Adipocyte (in vitro differentiated cells): ENCODE results near the gene B3GNT5.

Experiments used
- DNase-seq: peaks from one replicate; pipeline ENCODE4 v3.0.0-alpha.2; 2015; ENCODE audit warnings: low read depth
- H3K27me3 ChIP-seq: replicated peaks from 2 replicates; pipeline ENCODE4 v1.7.0; 2013; ENCODE audit warnings: mild to moderate bottlenecking, low read length, moderate library complexity; ENCODE audit not compliant: control insufficient read depth, insufficient read depth
- H3K36me3 ChIP-seq: 2 replicates; pipeline ENCODE4 v1.7.0; 2013; ENCODE audit warnings: low read length, mild to moderate bottlenecking, moderate library complexity; ENCODE audit not compliant: control insufficient read depth, insufficient read depth, severe bottlenecking
- H3K4me1 ChIP-seq: 2 replicates; pipeline ENCODE4 v1.7.0; 2013; ENCODE audit warnings: mild to moderate bottlenecking, low read length, moderate library complexity; ENCODE audit not compliant: control insufficient read depth, insufficient read depth
- H3K4me3 ChIP-seq: 2 replicates; pipeline ENCODE4 v1.7.0; 2013; ENCODE audit warnings: mild to moderate bottlenecking, low read length, moderate library complexity
- H3K9ac ChIP-seq: 2 replicates; pipeline ENCODE4 v1.7.0; 2013; ENCODE audit warnings: mild to moderate bottlenecking, low read length, moderate library complexity
- H3K9me3 ChIP-seq: 2 replicates; pipeline ENCODE4 v1.7.0; 2013; ENCODE audit warnings: mild to moderate bottlenecking, low read length, moderate library complexity; ENCODE audit not compliant: control insufficient read depth

The B3GNT5 gene, protein sequence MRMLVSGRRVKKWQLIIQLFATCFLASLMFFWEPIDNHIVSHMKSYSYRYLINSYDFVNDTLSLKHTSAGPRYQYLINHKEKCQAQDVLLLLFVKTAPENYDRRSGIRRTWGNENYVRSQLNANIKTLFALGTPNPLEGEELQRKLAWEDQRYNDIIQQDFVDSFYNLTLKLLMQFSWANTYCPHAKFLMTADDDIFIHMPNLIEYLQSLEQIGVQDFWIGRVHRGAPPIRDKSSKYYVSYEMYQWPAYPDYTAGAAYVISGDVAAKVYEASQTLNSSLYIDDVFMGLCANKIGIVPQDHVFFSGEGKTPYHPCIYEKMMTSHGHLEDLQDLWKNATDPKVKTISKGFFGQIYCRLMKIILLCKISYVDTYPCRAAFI

DNA sequence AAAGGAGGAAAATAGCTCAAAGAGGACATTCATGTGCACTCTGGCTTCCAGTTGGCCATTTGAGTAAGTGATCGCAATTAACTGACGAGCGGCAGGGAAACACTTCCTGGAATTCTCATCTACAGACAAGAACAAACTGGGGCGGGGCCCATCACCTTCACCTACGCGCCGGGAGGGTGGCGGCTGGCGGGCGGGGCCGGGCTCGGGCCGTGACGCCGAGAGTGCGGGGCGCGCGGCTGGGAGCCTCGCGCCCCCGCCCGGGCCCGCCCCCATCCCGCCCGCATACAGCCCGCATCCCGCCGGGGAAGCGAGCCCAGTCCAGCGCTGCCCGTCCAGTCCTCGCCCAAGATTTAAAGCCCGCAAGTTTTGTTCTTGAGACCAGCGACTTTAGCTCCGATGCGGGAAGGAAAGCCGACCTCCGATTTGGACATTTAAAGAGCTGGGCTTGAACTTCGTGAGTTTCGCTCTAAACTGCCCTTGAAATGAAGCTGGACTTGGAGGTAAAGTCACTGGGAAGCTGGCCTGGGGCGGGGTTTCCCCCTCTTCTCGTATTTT is at the start of gene B3GNT5:
TSS of gene B3GNT5 (plus strand) at position 281 of the 555 bp plus-strand sequence. CDS start 16,546 bp downstream, outside the sequence.
- no peaks in the 10 kb centered on the region for H3K36me3 ChIP-seq
- peak within 1 kb of the TSS; percentile 94 for H3K4me3 ChIP-seq
- H3K4me1 ChIP-seq: peaks cover 3% of the 10 kb centered on the region
- H3K9me3 ChIP-seq: no peaks in the 10 kb centered on the region
- DNase-seq: peak; percentile 62
- H3K27me3 ChIP-seq: peaks cover 4% of the 10 kb centered on the region
- peak within 1 kb of the TSS; percentile 87 for H3K9ac ChIP-seq

DNA sequence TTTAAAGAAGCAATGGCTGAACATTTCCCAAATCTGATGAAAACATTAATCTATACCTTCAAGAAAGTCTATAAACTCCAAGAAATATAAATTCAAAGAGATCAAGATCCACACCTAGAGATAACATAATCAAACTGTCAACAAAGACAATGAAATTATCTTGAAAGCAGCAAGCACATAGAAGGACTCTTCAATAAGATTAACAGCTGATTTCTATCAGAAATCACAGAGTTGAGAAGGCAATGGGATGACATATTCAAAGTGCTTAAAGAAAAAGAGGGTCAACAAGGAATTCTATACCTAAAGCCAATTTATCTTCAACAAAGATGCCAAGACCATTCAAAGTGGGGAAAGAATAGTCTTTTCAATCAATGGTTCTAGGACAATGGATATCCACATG is 49.4 kb upstream of the B3GNT5 start:
- peaks cover 14% of the 10 kb centered on the region for H3K9me3 ChIP-seq
- no peaks in the 10 kb centered on the region for H3K4me1 ChIP-seq
- H3K27me3 ChIP-seq: peaks cover 8% of the 10 kb centered on the region
- DNase-seq: no peak
- no peaks in the 10 kb centered on the region for H3K36me3 ChIP-seq
- no peak overlapping the region for H3K9ac ChIP-seq
- no peak overlapping the region for H3K4me3 ChIP-seq

DNA sequence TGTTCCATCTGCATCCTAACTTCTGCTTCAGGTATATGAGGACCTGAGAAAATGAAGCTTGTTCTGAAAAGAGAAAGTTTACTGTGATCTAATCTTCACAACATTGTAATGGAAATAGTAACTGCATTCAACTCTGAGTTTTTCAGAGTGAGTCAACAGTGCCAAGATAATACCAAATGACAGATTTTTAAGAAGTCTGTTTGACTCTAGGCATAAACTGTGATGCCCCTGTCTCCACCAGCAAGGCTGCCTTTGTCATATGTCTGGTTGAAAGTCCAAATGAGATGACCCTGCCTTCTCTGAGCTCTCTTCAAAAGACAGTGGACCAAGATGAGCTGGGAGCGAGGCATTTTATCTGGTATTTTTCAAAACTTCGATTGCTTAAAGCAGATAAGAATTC is 44.8 kb upstream of the B3GNT5 start:
- Histone ChIP-seq H3K36me3 (no peaks in the 10 kb centered on the region), H3K4me1 (no peaks in the 10 kb centered on the region), H3K9me3 (peaks cover 10% of the 10 kb centered on the region), H3K4me3 (no peak overlapping the region), H3K27me3 (peaks cover 18% of the 10 kb centered on the region), H3K9ac (no peak overlapping the region)
- no peak for DNase-seq

DNA sequence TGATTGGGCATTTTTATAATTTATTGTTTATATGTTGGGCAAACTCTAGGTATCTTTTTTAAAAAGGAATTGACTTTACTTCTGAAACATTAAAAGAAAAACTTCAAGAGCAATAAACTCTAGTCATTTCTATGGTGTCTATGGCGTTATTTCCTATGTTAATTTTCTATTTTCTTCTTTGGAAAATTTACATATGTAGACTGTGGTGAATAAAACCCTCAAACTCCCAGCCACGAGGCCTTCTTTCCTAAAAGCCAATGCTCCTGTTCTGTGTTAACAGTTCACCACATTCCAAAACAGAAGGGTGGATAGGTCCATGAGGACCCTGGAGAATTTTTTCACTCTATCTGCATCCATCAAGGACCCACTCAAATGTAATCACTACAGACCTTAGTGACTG is 44.3 kb upstream of the B3GNT5 start:
- H3K9ac ChIP-seq: no peak overlapping the region
- no peak overlapping the region for H3K4me3 ChIP-seq
- H3K27me3 ChIP-seq: peaks cover 18% of the 10 kb centered on the region
- DNase-seq: no peak
- H3K4me1 ChIP-seq: no peaks in the 10 kb centered on the region
- H3K36me3 ChIP-seq: no peaks in the 10 kb centered on the region
- H3K9me3 ChIP-seq: peaks cover 5% of the 10 kb centered on the region

DNA sequence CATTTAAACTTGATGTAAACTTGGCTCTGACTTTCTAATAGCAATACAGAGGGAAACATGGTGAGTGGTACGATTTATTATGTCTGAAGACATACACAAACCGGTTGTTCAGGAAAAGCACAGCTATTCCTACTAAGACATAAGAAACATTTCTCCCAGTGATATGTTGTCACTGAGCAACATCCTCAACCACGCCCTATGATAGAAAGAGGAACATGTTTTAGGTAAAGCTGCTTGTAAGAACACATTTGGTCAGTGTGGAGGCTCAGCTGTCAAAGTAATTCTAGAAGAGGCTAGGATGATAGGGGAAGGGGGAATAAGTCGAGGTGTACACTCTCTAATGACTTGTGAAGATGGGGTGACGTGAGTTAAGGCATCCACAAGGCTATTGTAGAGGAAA is 42.7 kb upstream of the B3GNT5 start:
- Histone ChIP-seq H3K4me1 (no peaks in the 10 kb centered on the region), H3K9me3 (no peaks in the 10 kb centered on the region), H3K36me3 (no peaks in the 10 kb centered on the region), H3K27me3 (peaks cover 18% of the 10 kb centered on the region), H3K4me3 (no peak overlapping the region), H3K9ac (no peak overlapping the region)
- DNase-seq: no peak

DNA sequence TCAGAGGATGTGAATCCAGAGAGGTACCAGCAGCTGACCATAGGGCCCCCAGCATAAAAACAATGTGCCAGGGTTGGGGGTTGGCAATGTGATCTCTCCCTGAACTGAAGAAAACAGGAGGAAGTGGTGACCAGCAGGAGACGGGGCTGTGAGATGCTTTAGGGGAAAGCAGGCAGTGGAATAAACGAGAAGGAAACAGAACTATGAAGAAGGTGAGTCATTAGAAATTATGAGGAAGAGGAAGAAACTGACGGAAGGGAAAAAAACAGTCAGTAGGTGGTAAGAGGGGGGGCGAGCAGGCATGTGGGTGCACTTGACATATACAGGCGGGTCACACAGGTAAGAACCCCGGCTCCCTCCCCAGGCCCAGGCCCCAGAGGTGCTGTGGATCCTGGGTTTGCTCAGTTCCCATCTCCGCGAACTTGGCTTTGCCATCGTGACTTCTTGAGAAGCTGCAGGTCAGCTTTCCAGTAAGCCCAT is 42.2 kb upstream of the B3GNT5 start:
- Histone ChIP-seq H3K36me3 (no peaks in the 10 kb centered on the region), H3K9me3 (no peaks in the 10 kb centered on the region), H3K27me3 (peaks cover 17% of the 10 kb centered on the region), H3K9ac (no peak overlapping the region), H3K4me3 (no peak overlapping the region), H3K4me1 (no peaks in the 10 kb centered on the region)
- DNase-seq: no peak

DNA sequence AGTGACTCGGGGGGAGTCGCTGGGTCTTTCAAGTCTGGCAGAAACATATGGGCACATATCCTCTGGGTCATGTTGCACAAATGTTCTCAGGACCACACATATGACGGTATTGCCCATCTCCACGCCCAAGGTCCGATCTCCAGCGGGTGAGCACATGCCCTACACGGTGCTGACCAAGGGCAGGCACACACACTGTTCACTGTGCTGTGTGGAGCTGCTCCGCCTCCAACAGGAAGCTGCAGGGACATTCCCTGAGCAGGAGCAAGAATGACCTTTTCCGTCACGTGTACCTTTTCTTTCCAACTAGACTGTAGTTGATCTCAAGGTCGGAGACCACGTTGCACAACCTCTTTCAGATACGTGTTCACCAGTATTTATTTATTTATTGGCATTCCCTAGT is 41.7 kb upstream of the B3GNT5 start:
- DNase-seq: no peak
- H3K27me3 ChIP-seq: peaks cover 13% of the 10 kb centered on the region

DNA sequence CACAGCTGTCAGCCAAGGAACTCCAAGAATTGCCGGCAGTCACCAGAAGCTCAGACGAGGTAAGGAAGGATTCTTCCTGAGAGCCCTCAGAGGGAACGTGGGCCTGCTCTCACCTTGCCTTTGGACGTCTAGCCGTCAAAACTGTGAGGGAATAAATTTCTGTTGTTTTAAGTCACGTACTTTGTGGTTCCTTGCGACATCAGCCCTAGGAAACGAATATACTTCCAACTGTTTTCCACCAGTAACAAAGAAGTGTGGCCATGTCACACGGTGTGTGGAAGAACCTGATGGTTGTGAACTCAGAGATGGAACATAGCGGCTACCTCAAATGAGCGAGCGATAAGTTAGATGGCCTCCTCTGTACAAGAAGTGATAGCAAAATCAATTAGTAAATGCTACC is 41.0 kb upstream of the B3GNT5 start:
- Histone ChIP-seq H3K4me3 (no peak overlapping the region), H3K36me3 (no peaks in the 10 kb centered on the region), H3K4me1 (no peaks in the 10 kb centered on the region), H3K9me3 (no peaks in the 10 kb centered on the region), H3K9ac (no peak overlapping the region), H3K27me3 (peaks cover 13% of the 10 kb centered on the region)
- DNase-seq: no peak

More for the DNA sequence above, 41.7 kb upstream of the B3GNT5 start:
- no peaks in the 10 kb centered on the region for H3K9me3 ChIP-seq
- H3K9ac ChIP-seq: no peak overlapping the region
- H3K4me1 ChIP-seq: no peaks in the 10 kb centered on the region
- no peaks in the 10 kb centered on the region for H3K36me3 ChIP-seq
- no peak overlapping the region for H3K4me3 ChIP-seq

DNA sequence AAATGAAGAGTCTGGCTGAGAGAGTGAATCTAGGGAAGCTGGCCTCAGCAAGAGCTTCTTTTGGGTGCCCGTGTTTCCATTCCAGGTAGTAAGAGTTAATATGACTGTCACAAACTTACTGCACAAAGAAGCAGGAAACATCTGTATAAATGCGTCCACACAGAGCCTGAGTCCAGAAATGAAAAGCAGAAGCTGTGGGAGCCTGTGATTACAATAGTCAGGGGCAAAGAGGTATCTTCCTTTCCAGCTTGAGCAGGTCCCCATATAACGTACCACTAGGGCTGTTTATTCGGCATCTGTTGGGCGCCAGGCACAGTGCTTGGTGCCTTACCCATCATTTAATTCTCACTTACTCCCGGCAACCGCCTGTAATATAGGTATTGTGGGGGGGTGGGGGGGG is 40.5 kb upstream of the B3GNT5 start:
- DNase-seq: no peak

DNA sequence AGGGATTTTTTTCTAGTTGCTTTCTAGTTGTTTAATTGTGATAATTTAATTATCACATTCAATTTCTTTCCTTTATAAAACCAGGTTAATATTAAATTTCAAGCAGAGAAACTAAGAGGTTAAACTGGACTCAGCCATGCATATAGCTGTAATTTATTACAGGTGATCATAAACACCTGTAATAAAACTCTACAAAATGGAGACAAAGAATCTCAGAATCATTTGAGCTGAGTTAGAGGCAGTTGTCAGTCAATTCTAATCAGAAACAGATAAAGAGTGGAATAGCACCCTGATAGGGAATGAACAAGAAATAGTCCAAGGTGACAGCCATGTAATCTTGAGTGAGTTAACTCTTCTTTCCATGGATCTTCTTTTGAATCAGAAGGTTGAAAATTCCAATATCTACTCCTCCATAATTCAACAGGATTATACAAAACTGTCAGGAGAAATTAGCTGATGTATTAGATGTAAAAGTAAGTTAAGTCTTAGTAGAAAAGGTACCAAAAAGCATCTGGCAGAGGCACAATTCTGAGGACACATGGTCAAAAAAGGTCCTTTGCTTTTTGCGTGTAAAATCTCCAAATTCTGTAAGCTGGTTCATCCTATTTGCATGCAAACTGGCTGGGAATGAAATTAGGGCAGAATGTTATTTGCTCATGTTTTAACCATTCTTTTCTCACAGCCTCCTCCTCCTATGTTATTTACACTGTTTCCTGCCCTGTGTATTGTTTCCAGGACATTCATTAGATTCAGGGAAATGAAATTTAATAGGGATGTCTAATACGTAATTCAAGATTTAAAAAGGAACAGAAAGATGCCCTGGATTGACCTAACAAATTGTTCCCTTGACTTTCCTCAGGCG is 39.4 kb upstream of the B3GNT5 start:
- Histone ChIP-seq H3K4me1 (no peaks in the 10 kb centered on the region), H3K27me3 (peaks cover 21% of the 10 kb centered on the region), H3K4me3 (no peak overlapping the region), H3K36me3 (no peaks in the 10 kb centered on the region), H3K9ac (no peak overlapping the region), H3K9me3 (no peaks in the 10 kb centered on the region)
- no peak for DNase-seq

More for the DNA sequence above, 40.5 kb upstream of the B3GNT5 start:
- H3K9me3 ChIP-seq: no peaks in the 10 kb centered on the region
- peaks cover 15% of the 10 kb centered on the region for H3K27me3 ChIP-seq
- H3K9ac ChIP-seq: no peak overlapping the region
- H3K36me3 ChIP-seq: no peaks in the 10 kb centered on the region
- no peaks in the 10 kb centered on the region for H3K4me1 ChIP-seq
- no peak overlapping the region for H3K4me3 ChIP-seq

DNA sequence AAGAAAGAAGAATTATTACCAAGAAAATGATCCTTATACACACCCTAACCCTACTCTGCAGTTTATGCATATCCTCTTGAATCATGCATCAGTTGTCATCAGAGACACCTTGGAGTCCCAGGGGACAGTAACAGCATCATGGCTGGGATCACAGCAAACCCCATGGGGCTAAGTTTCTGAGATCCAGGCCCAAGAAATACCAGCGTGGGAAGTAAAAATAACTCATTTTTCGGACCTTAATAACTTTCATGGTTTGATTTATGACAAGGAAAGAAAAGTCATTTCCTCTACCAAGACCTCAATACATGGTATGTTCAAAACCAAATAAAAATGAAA is 38.8 kb upstream of the B3GNT5 start:
- no peaks in the 10 kb centered on the region for H3K36me3 ChIP-seq
- no peaks in the 10 kb centered on the region for H3K9me3 ChIP-seq
- DNase-seq: no peak
- no peaks in the 10 kb centered on the region for H3K4me1 ChIP-seq
- H3K27me3 ChIP-seq: peaks cover 25% of the 10 kb centered on the region
- no peak overlapping the region for H3K4me3 ChIP-seq
- H3K9ac ChIP-seq: no peak overlapping the region
